Astrocyte of the cerebellum (primary cell): Measurements from ENCODE around the gene STX8.

Experiments
- DNase-seq: peaks from one replicate; pipeline ENCODE4 v3.0.0-alpha.2; 2011; ENCODE audit warnings: low read depth
- H3K4me3 ChIP-seq: 2 replicates; pipeline ENCODE4 v1.5.1; 2011; ENCODE audit warnings: mild to moderate bottlenecking, low read depth, low read length, moderate library complexity
- CTCF ChIP-seq: IDR thresholded peaks from 2 replicates; pipeline ENCODE4 v1.5.1; 2012; ENCODE audit warnings: low read length, low read depth, moderate library complexity, mild to moderate bottlenecking; ENCODE audit errors: missing control alignments
- in situ Hi-C: cut with HindIII; loops from 2 replicates; pipeline ENCODE4 v1.10.0; 2017; ENCODE audit warnings: low sequenced_read_pairs

Gene STX8

GRCh38 chr17:9233271-9233599 is 342.4 kb downstream of the STX8 start:
- in situ Hi-C loops = no loop called here
- DNase-seq = no peak
- H3K4me3 ChIP-seq = no peak overlapping the region
- no peak for TF ChIP-seq CTCF

DNA sequence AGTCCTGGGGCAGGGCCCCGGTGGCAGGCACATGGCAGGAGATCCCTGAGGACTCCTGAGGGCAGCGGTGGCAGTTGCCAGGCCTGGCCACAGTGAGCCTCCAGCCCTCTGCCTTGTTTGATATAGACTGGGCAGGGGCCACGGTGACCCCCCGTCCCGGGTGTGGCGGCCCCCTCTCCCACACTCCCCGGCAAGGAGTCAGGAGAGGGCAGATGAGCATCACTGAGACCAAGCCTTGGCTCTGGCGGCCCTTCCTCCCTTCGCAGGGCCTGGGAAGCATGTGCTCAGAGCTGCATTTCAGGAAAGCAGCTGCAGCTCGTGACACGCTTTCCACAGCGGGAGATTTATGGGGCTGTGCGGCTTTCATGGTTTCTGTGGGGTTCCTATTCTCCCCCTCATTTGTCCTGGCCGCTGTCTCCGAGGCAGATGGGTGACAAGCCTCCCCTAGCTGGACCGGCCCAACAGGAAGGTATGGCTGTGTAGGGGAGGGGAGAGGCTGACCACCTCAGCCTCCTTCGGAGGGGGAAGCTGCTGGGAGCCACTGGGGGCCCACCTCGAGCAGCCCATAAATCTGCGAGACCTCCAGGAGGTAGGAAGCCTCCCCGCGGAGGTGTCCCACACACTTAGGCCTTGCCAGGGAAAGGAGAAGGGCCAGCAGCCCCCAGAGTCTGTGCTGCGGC is 342.9 kb downstream of the STX8 start:
- no peak for DNase-seq
- TF ChIP-seq CTCF = no peak
- in situ Hi-C loops = no loop called here
- H3K4me3 ChIP-seq = no peak overlapping the region

DNA sequence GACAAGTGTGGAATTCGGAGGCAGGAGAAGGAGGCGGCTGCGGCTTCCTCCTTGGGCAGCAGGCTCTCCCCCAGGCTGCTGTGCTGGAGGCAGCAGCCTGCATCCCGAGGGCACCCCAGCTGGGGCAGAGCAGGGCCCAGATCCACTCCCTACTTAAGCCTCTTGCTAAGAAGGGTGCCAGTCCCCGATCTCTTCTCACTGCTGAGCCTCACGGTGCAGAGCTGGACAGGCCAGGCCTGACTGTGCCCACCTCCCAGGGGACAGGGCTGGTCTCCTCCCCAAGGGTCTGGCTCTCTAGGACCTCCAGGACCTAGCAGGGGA is 343.5 kb downstream of the STX8 start:
- in situ Hi-C loops = no loop called here

DNA sequence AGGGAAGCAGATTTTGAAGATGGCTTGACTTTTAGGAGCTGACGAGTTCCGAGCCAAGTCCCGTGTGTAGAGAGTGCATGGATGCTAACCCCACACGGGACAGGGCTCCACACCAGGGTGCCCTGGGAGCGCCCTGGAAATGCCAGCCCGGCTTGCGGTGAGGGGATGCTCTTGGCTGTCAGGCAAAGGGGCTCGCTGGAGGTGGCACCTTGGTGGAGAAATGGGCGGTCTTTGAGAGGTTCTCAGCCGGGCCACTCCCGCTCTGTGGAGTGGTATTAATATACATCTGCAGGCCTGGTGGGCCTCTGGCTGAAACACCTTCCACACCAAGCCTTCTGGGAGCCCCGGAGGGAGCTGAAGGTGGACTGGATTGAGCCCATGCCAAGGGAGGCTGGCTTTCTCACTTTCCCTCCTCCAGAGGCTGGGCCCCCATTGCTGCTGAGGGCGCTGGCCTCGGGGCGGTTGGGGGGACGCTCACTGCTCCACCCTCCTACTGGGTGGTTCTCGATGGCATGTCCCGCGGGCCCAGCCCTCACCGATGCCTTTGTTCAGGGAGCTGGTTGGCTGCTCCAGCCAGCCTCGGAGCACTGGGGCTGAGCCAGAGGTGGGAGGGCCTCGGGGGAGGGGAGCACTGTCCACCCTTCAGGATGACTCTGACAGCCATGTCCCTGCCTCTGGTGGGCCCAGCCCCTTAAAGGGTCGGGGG is 344.0 kb downstream of the STX8 start:
- no peak for DNase-seq
- in situ Hi-C loops = no loop called here
- no peak for TF ChIP-seq CTCF
- H3K4me3 ChIP-seq = no peak overlapping the region

More for the DNA sequence above, 343.5 kb downstream of the STX8 start:
- no peak overlapping the region for H3K4me3 ChIP-seq
- no peak for DNase-seq
- no peak for TF ChIP-seq CTCF

- in situ Hi-C loops = no loop called here
- no peak for DNase-seq
- no peak overlapping the region for H3K4me3 ChIP-seq
- no peak for TF ChIP-seq CTCF
Measured at GRCh38 chr17:9230861-9231260, 344.8 kb downstream of the STX8 start.

GRCh38 chr17:9230346-9230745 is 345.3 kb downstream of the STX8 start:
- in situ Hi-C loops = no loop called here
- no peak for TF ChIP-seq CTCF
- no peak overlapping the region for H3K4me3 ChIP-seq
- DNase-seq = no peak
